ENCODE data around the gene TDRD12. TPM values are rescaled to one million over a fixed set of nuclear protein-coding genes. Genes with fewer than 3 reads are reported as not detected.

TDRD12 gene
- total and polyA plus RNA-seq, 4 donors = under 0.01 to 0.23 (median 0.02) TPM; not detected in 1

DNA sequence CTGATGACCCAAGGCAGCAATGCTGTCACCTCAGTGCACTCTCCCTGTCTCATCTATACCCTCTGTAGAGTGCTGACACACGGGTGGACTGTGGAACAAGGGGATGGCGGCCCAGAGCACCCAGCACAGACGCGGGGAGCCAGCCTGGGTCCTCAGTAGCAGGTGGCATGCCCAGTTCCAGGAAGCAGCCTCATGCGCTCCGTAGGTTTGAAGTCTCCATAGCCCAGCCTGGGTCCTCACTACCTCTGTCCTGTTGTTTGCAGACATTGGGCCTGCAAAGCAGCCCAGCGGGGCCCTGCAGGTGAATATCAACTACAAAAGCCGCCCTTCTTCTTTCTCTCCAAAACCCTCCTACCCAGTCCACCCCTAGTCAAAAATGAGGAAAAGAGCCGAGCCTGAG lies 155.0 kb downstream of the TDRD12 start:
- no peaks in the 10 kb centered on the region for H3K9me3 ChIP-seq (ENCODE audit: control insufficient read depth in 4 of 4, low read length in 3 of 4)
- peaks cover 3 to 13% (median 8%) of the 10 kb centered on the region in 4 donors for H3K4me1 ChIP-seq (ENCODE audit: control insufficient read depth in 4 of 4, insufficient read depth in 4 of 4, low read length in 3 of 4)
- TF ChIP-seq, protein P1, sequence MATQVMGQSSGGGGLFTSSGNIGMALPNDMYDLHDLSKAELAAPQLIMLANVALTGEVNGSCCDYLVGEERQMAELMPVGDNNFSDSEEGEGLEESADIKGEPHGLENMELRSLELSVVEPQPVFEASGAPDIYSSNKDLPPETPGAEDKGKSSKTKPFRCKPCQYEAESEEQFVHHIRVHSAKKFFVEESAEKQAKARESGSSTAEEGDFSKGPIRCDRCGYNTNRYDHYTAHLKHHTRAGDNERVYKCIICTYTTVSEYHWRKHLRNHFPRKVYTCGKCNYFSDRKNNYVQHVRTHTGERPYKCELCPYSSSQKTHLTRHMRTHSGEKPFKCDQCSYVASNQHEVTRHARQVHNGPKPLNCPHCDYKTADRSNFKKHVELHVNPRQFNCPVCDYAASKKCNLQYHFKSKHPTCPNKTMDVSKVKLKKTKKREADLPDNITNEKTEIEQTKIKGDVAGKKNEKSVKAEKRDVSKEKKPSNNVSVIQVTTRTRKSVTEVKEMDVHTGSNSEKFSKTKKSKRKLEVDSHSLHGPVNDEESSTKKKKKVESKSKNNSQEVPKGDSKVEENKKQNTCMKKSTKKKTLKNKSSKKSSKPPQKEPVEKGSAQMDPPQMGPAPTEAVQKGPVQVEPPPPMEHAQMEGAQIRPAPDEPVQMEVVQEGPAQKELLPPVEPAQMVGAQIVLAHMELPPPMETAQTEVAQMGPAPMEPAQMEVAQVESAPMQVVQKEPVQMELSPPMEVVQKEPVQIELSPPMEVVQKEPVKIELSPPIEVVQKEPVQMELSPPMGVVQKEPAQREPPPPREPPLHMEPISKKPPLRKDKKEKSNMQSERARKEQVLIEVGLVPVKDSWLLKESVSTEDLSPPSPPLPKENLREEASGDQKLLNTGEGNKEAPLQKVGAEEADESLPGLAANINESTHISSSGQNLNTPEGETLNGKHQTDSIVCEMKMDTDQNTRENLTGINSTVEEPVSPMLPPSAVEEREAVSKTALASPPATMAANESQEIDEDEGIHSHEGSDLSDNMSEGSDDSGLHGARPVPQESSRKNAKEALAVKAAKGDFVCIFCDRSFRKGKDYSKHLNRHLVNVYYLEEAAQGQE (IDR thresholded peaks at IDR 0.05) = no peak
- TF ChIP-seq FOXA2 (IDR thresholded peaks at IDR 0.05) (no peak), SP1 (IDR thresholded peaks at IDR 0.05) (no peak), GABPA (IDR thresholded peaks at IDR 0.05 in 1 of 2, conservative IDR thresholded peaks at IDR 0.05 in 1 of 2) (no peak), EGR1 (IDR thresholded peaks at IDR 0.05; ENCODE audit: low read depth in 2 of 2) (no peak), NR2F2 (IDR thresholded peaks at IDR 0.05) (no peak), HNF4G (IDR thresholded peaks at IDR 0.05) (no peak), YY1 (IDR thresholded peaks at IDR 0.05) (no peak), HNF4A (conservative IDR thresholded peaks at IDR 0.05) (no peak), RXRA (IDR thresholded peaks at IDR 0.05) (no peak), FOXA1 (IDR thresholded peaks at IDR 0.05) (no peak), JUND (IDR thresholded peaks at IDR 0.05) (no peak), TAF1 (conservative IDR thresholded peaks at IDR 0.05) (no peak), RAD21 (IDR thresholded peaks at IDR 0.05) (no peak)
- TF ChIP-seq, protein P2, sequence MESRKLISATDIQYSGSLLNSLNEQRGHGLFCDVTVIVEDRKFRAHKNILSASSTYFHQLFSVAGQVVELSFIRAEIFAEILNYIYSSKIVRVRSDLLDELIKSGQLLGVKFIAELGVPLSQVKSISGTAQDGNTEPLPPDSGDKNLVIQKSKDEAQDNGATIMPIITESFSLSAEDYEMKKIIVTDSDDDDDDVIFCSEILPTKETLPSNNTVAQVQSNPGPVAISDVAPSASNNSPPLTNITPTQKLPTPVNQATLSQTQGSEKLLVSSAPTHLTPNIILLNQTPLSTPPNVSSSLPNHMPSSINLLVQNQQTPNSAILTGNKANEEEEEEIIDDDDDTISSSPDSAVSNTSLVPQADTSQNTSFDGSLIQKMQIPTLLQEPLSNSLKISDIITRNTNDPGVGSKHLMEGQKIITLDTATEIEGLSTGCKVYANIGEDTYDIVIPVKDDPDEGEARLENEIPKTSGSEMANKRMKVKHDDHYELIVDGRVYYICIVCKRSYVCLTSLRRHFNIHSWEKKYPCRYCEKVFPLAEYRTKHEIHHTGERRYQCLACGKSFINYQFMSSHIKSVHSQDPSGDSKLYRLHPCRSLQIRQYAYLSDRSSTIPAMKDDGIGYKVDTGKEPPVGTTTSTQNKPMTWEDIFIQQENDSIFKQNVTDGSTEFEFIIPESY (IDR thresholded peaks at IDR 0.05) = no peak
- TF ChIP-seq, protein P3, sequence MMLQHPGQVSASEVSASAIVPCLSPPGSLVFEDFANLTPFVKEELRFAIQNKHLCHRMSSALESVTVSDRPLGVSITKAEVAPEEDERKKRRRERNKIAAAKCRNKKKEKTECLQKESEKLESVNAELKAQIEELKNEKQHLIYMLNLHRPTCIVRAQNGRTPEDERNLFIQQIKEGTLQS (IDR thresholded peaks at IDR 0.05) = no peak
- TF ChIP-seq, protein P4, sequence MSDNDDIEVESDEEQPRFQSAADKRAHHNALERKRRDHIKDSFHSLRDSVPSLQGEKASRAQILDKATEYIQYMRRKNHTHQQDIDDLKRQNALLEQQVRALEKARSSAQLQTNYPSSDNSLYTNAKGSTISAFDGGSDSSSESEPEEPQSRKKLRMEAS (IDR thresholded peaks at IDR 0.05) = no peak
- TF ChIP-seq, protein P5, sequence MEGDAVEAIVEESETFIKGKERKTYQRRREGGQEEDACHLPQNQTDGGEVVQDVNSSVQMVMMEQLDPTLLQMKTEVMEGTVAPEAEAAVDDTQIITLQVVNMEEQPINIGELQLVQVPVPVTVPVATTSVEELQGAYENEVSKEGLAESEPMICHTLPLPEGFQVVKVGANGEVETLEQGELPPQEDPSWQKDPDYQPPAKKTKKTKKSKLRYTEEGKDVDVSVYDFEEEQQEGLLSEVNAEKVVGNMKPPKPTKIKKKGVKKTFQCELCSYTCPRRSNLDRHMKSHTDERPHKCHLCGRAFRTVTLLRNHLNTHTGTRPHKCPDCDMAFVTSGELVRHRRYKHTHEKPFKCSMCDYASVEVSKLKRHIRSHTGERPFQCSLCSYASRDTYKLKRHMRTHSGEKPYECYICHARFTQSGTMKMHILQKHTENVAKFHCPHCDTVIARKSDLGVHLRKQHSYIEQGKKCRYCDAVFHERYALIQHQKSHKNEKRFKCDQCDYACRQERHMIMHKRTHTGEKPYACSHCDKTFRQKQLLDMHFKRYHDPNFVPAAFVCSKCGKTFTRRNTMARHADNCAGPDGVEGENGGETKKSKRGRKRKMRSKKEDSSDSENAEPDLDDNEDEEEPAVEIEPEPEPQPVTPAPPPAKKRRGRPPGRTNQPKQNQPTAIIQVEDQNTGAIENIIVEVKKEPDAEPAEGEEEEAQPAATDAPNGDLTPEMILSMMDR (IDR thresholded peaks at IDR 0.05; ENCODE audit: low read depth, low read length, missing input control) = no peak
- H3K36me3 ChIP-seq (ENCODE audit: control insufficient read depth in 4 of 4, insufficient read depth in 3 of 4, low read depth in 1 of 4, low read length in 3 of 4) = no peaks in the 10 kb centered on the region
- no peaks in the 10 kb centered on the region for H3K27me3 ChIP-seq (ENCODE audit: control insufficient read depth in 4 of 4, insufficient read depth in 4 of 4, low read length in 3 of 4)
- no peak overlapping the region for H3K9ac ChIP-seq (ENCODE audit: low read depth in 1 of 2, low read length in 2 of 2)
- H3K4me3 ChIP-seq (ENCODE audit: low read depth in 1 of 3, low read length in 3 of 3) = no peak overlapping the region
- H3K27ac ChIP-seq (ENCODE audit: low read depth in 1 of 2, low read length in 2 of 2) = no peak overlapping the region
- 80% methylated on average over 9 of the region's 9 CpGs for WGBS
- no peak for DNase-seq (ENCODE audit: low spot score)

All from liver (tissue), 9 donors.